HepG2 (cell line): ENCODE measurements around the gene LMAN2L. TPM values are rescaled to one million over a fixed set of nuclear protein-coding genes. Genes with fewer than 3 reads are reported as not detected.

Source experiments
- ATAC-seq: fragments of 200-7000 bp; cut with Tn5 transposase; 3 replicates; pipeline ENCODE4 v1.9.1; 2020; ENCODE audit warnings: mild to moderate bottlenecking, moderate library complexity
- BruUV-seq: library from RNA; stranded (reverse); fragments of 400-500 nt; replicated peaks from 2 replicates; lab custom pipeline; 2021; lab: Mats Ljungman, UMichigan
- CTCF ChIA-PET: fragments of 300-600 bp; formaldehyde crosslinking; extraction: SDS; loops from one replicate; lab custom pipeline; 2021; ENCODE audit warnings: low total read pairs, inconsistent platforms, low intra/inter-chr PET ratio; lab: Yijun Ruan, JAX
- POLR2A ChIA-PET: fragments of 350-600 bp; sonication (Branson Sonifier 250); formaldehyde crosslinking; loops from one replicate; lab custom pipeline; 2020; ENCODE audit warnings: antibody characterized with exemption, inconsistent platforms; lab: Yijun Ruan, JAX
- DNase-seq: peaks from one replicate; pipeline ENCODE4 v3.0.0-alpha.2; 2015; ENCODE audit warnings: low spot score
- FAIRE-seq: peaks from 3 replicates; lab custom pipeline; 2011; peaks lifted over from hg19 to GRCh38; lab: Jason Lieb, UNC
- H2AFZ ChIP-seq: one replicate; pipeline ENCODE4 v1.6.1; 2011; ENCODE audit warnings: low read length, inconsistent platforms
- H3K27ac ChIP-seq: fragments of 300-600 bp; 3 replicates; pipeline ENCODE4 v1.8.0; 2011; ENCODE audit warnings: mixed run types, mild to moderate bottlenecking, mixed read lengths, low read length, inconsistent platforms; ENCODE audit not compliant: insufficient read depth; ENCODE audit errors: extremely low read length
- H3K27me3 ChIP-seq, 2 experiments: fragments of 200-600 bp in 1 of 2; 2 replicates in 1 of 2; 3 replicates in 1 of 2; pipeline versions ENCODE4 v1.6.0 to v1.8.0; 2011; ENCODE audit warnings: low read length in 2 of 2, mild to moderate bottlenecking in 2 of 2, moderate library complexity in 2 of 2, inconsistent platforms in 1 of 2; ENCODE audit not compliant: insufficient read depth in 2 of 2, control insufficient read depth in 1 of 2
- H3K36me3 ChIP-seq, 2 experiments: fragments of 200-600 bp in 1 of 2; replicated peaks in 1 of 2; 2 replicates in 1 of 2; 3 replicates in 1 of 2; pipeline versions ENCODE4 v1.5.1 to v1.8.0; 2011; ENCODE audit warnings: low read length in 2 of 2, inconsistent platforms in 1 of 2; ENCODE audit not compliant: insufficient read depth in 2 of 2, control insufficient read depth in 1 of 2
- H3K4me1 ChIP-seq: 2 replicates; pipeline ENCODE4 v1.5.1; 2012; ENCODE audit warnings: low read length, inconsistent platforms; ENCODE audit not compliant: insufficient read depth
- H3K4me2 ChIP-seq: 2 replicates; pipeline ENCODE4 v1.6.0; 2011; ENCODE audit warnings: low read depth, low read length, inconsistent platforms
- H3K4me3 ChIP-seq, 3 experiments: fragments of 200-600 bp in 1 of 3; sonication (generic), shearing (Covaris generic) in 1 of 3; replicated peaks in 1 of 3; 2 replicates each; pipeline ENCODE4 v1.5.1; 2011 to 2016; ENCODE audit warnings: low read length in 3 of 3, inconsistent platforms in 2 of 3, low read depth in 2 of 3, mild to moderate bottlenecking in 2 of 3, control low read depth in 1 of 3, mixed read lengths in 1 of 3; ENCODE audit not compliant: insufficient read depth in 1 of 3
- H3K79me2 ChIP-seq: one replicate; pipeline ENCODE4 v1.6.1; 2011; ENCODE audit warnings: low read length, inconsistent platforms; ENCODE audit not compliant: insufficient read depth
- H3K9ac ChIP-seq: 2 replicates; pipeline ENCODE4 v1.6.0; 2011; ENCODE audit warnings: mild to moderate bottlenecking, low read depth, low read length, inconsistent platforms; ENCODE audit not compliant: insufficient read depth
- H3K9me3 ChIP-seq: 2 replicates; pipeline ENCODE4 v1.5.1; 2012; ENCODE audit warnings: mild to moderate bottlenecking, low read length
- H4K20me1 ChIP-seq: 2 replicates; pipeline ENCODE4 v1.6.0; 2011; ENCODE audit warnings: inconsistent platforms, mild to moderate bottlenecking, low read length, moderate library complexity; ENCODE audit not compliant: insufficient read depth
- JUND ChIP-seq: sonication (generic); formaldehyde crosslinking; IDR thresholded peaks from 2 replicates; pipeline ENCODE4 v1.8.0; 2022; ENCODE audit warnings: mild to moderate bottlenecking, missing genetic modification reagents
- MED1 ChIP-seq: sonication (generic); formaldehyde crosslinking; IDR thresholded peaks from 2 replicates; pipeline ENCODE4 v1.4.0; 2020; ENCODE audit warnings: missing genetic modification reagents
- SNAPC2 ChIP-seq: sonication (generic); formaldehyde crosslinking; IDR thresholded peaks from 2 replicates; pipeline ENCODE4 v1.8.1; 2022; ENCODE audit warnings: mild to moderate bottlenecking, missing genetic modification reagents
- ZNF318 ChIP-seq: sonication (generic); formaldehyde crosslinking; IDR thresholded peaks from 2 replicates; pipeline ENCODE4 v1.4.0; 2020; ENCODE audit warnings: mild to moderate bottlenecking, missing genetic modification reagents
- ZNF432 ChIP-seq: sonication (generic); formaldehyde crosslinking; IDR thresholded peaks from 2 replicates; pipeline ENCODE4 v1.5.0; 2020; ENCODE audit warnings: missing genetic modification reagents, mild to moderate bottlenecking, borderline replicate concordance
- ZNF761 ChIP-seq: sonication (generic); formaldehyde crosslinking; conservative IDR thresholded peaks from 2 replicates; pipeline ENCODE4 v1.4.0; 2020; ENCODE audit warnings: mild to moderate bottlenecking, missing genetic modification reagents
- ZNF878 ChIP-seq: sonication (generic); formaldehyde crosslinking; IDR thresholded peaks from 2 replicates; pipeline ENCODE4 v1.8.1; 2023; ENCODE audit warnings: mild to moderate bottlenecking, missing genetic modification reagents, moderate library complexity
- WGBS: methylation state at CpG from one replicate; pipeline ENCODE4 v1.1.6; 2017; ENCODE audit warnings: low lambda C conversion rate; 5-methylcytosine and 5-hydroxymethylcytosine counted together
- in situ Hi-C: cut with HindIII; loops from 2 replicates; pipeline ENCODE4 v1.10.0; 2017; ENCODE audit warnings: low pct_unique_long_range_greater_than_20kb; ENCODE audit not compliant: extremely low pct_ligation_motif_present
- intact Hi-C: fragments of 100-400 bp; cut with micrococcal nuclease; formaldehyde crosslinking; loops from one replicate; pipeline ENCODE4 v1.10.0; 2022; ENCODE audit not compliant: unreplicated experiment
- polyA plus RNA-seq, 8 experiments: library from polyadenylated mRNA; depleted of rRNA in 3 of 8; stranded (reverse) in 7 of 8; unstranded in 1 of 8; fragments of >200 nt; fragmentation: Illumina TruSeq in 4 of 8; extraction: Trizol in 4 of 8; gene quantifications; 2 replicates each; pipeline versions ENCODE4 v1.2.1 to v1.2.3, GENCODE V29; 2011 to 2016; ENCODE audit warnings: low read depth in 4 of 8, missing spikeins in 1 of 8, mixed read lengths in 1 of 8; ENCODE audit not compliant: insufficient read depth in 1 of 8
- total RNA-seq, 5 experiments: library from RNA; depleted of rRNA; stranded (reverse); fragments of >200 nt; fragmentation: Illumina TruSeq; extraction: Trizol; gene quantifications; 2 replicates each; pipeline ENCODE4 v1.2.3, GENCODE V29; 2016; ENCODE audit warnings: low read depth in 1 of 5
- TF ChIP-seq, protein P1 (sequence below): IDR thresholded peaks from 2 replicates; pipeline ENCODE4 v1.6.1; 2016
- TF ChIP-seq, protein P2 (sequence below): sonication (generic); formaldehyde crosslinking; conservative IDR thresholded peaks from 2 replicates; pipeline ENCODE4 v1.8.0; 2022; ENCODE audit warnings: low read depth, missing genetic modification reagents
- TF ChIP-seq, protein P3 (sequence below): sonication (generic); formaldehyde crosslinking; IDR thresholded peaks from 2 replicates; pipeline ENCODE4 v1.9.0; 2021; ENCODE audit warnings: missing genetic modification reagents, mild to moderate bottlenecking, borderline replicate concordance
- TF ChIP-seq, protein P4 (sequence below): sonication (generic); formaldehyde crosslinking; IDR thresholded peaks from 2 replicates; pipeline ENCODE4 v1.8.0; 2022; ENCODE audit warnings: low read depth, missing genetic modification reagents

The LMAN2L gene
- total and polyA plus RNA-seq, 2 of the 13 experiments (the other 11 are each of a cell fraction or from before 2014, with no cell fraction given): 39.1 to 57.9 TPM

DNA sequence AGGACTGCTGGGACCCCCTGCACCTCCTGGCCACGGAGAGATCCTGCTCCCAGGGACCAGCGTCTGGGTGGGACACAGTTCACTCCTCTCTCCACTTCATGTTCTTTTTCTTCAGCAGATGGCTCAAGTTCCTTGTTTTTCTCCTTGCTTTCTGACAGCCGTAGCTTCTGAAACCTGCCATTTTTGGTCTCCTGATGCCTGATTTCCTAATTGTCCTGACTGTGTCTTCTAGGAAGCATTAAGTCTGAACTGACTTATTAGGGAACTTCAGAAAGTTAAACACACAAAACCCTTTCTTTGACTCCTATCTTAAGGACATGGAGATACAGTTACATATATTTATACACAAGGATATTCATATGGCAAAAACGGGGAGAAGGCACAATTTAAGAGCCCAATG lies 43.5 kb upstream of the LMAN2L start:
- DNase-seq (no peak), FAIRE-seq (no peak), ATAC-seq (no peak)
- Histone ChIP-seq H3K27me3 (no peaks in the 10 kb centered on the region), H3K4me3 (no peak overlapping the region), H4K20me1 (no peaks in the 10 kb centered on the region), H2AFZ (no peak overlapping the region), H3K27ac (no peak overlapping the region), H3K9ac (no peak overlapping the region), H3K79me2 (no peaks in the 10 kb centered on the region), H3K4me1 (peaks cover 22% of the 10 kb centered on the region), H3K9me3 (no peaks in the 10 kb centered on the region), H3K4me2 (no peak overlapping the region), H3K36me3 (no peaks in the 10 kb centered on the region)
- CTCF ChIA-PET: no interaction called here
- intact Hi-C loops: no loop called here
- in situ Hi-C loops: no loop called here
- POLR2A ChIA-PET: no interaction called here
- 88% methylated on average over 4 of the region's 4 CpGs for WGBS
- no TSS peak for BruUV-seq
- TF ChIP-seq MED1 (CRISPR knock-in tag) (no peak), ZNF432 (no peak), ZNF318 (no peak), ZNF761 (CRISPR knock-in tag) (no peak), ZNF878 (no peak), JUND (CRISPR knock-in tag) (no peak), SNAPC2 (CRISPR knock-in tag) (no peak)
- TF ChIP-seq, protein P1, sequence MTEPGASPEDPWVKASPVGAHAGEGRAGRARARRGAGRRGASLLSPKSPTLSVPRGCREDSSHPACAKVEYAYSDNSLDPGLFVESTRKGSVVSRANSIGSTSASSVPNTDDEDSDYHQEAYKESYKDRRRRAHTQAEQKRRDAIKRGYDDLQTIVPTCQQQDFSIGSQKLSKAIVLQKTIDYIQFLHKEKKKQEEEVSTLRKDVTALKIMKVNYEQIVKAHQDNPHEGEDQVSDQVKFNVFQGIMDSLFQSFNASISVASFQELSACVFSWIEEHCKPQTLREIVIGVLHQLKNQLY (CRISPR knock-in tag): no peak
- TF ChIP-seq, protein P2, sequence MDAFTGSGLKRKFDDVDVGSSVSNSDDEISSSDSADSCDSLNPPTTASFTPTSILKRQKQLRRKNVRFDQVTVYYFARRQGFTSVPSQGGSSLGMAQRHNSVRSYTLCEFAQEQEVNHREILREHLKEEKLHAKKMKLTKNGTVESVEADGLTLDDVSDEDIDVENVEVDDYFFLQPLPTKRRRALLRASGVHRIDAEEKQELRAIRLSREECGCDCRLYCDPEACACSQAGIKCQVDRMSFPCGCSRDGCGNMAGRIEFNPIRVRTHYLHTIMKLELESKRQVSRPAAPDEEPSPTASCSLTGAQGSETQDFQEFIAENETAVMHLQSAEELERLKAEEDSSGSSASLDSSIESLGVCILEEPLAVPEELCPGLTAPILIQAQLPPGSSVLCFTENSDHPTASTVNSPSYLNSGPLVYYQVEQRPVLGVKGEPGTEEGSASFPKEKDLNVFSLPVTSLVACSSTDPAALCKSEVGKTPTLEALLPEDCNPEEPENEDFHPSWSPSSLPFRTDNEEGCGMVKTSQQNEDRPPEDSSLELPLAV (CRISPR knock-in tag): no peak
- TF ChIP-seq, protein P3, sequence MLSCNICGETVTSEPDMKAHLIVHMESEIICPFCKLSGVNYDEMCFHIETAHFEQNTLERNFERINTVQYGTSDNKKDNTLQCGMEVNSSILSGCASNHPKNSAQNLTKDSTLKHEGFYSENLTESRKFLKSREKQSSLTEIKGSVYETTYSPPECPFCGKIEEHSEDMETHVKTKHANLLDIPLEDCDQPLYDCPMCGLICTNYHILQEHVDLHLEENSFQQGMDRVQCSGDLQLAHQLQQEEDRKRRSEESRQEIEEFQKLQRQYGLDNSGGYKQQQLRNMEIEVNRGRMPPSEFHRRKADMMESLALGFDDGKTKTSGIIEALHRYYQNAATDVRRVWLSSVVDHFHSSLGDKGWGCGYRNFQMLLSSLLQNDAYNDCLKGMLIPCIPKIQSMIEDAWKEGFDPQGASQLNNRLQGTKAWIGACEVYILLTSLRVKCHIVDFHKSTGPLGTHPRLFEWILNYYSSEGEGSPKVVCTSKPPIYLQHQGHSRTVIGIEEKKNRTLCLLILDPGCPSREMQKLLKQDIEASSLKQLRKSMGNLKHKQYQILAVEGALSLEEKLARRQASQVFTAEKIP (CRISPR knock-in tag): no peak
- TF ChIP-seq, protein P4, sequence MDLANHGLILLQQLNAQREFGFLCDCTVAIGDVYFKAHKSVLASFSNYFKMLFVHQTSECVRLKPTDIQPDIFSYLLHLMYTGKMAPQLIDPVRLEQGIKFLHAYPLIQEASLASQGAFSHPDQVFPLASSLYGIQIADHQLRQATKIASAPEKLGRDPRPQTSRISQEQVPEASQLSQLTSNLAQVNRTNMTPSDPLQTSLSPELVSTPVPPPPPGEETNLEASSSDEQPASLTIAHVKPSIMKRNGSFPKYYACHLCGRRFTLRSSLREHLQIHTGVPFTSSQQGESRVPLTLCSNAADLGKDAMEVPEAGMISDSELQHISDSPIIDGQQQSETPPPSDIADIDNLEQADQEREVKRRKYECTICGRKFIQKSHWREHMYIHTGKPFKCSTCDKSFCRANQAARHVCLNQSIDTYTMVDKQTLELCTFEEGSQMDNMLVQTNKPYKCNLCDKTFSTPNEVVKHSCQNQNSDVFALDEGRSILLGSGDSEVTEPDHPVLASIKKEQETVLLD (CRISPR knock-in tag): no peak
